Measurements from ENCODE around the gene CLIP2.
"Not testable (repeated sequence)": the region's sequence is repeated elsewhere in the genome, so short reads cannot be mapped to it uniquely, and the experiment has no call there.

Gene CLIP2

GRCh38 chr7:74325210-74325565 is 36.0 kb downstream of the CLIP2 start:
- no peak overlapping the region for H3K4me3 Mint-ChIP-seq
- H3K36me3 Mint-ChIP-seq (ENCODE audit: low read depth): no peaks in the 10 kb centered on the region
- H3K27me3 Mint-ChIP-seq: no peaks in the 10 kb centered on the region
- H3K4me1 Mint-ChIP-seq (ENCODE audit: low read depth): peaks cover 10% of the 10 kb centered on the region
- no peak overlapping the region for H3K27ac Mint-ChIP-seq
- no peaks in the 10 kb centered on the region for H3K9me3 Mint-ChIP-seq

- Mint-ChIP-seq H3K27me3 (no peaks in the 10 kb centered on the region), H3K36me3 (ENCODE audit: low read depth) (no peaks in the 10 kb centered on the region), H3K4me3 (no peak overlapping the region), H3K9me3 (no peaks in the 10 kb centered on the region), H3K4me1 (ENCODE audit: low read depth) (no peaks in the 10 kb centered on the region), H3K27ac (no peak overlapping the region)
These were observed 40.0 kb downstream of the CLIP2 start for GRCh38 chr7:74329225-74329624.

- Mint-ChIP-seq H3K9me3 (no peaks in the 10 kb centered on the region), H3K4me3 (no peak overlapping the region), H3K27ac (no peak overlapping the region), H3K4me1 (ENCODE audit: low read depth) (no peaks in the 10 kb centered on the region), H3K27me3 (no peaks in the 10 kb centered on the region), H3K36me3 (ENCODE audit: low read depth) (no peaks in the 10 kb centered on the region)
These were observed 43.4 kb downstream of the CLIP2 start for GRCh38 chr7:74332373-74333176.

DNA sequence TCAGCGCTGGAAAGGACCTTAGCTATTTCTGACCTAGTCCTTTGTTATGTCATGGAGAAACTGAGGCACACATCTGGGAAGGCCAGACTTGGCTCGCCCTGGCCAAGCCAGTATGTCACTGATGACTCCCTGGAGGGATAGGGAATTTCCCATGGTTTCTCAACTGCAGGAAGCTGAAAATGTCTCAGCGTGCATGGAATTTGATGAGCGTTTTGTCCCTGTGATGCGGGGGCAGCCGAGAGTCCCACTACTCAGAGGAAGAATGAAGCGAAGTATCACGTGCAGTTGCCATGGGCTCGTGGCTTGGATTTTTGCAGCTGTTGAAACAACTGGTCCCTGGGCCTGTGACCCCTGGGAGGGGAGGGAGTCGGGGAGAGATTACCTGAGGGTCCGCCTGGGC is 44.8 kb downstream of the CLIP2 start:
- no peak overlapping the region for H3K4me3 Mint-ChIP-seq
- no peak overlapping the region for H3K27ac Mint-ChIP-seq
- peaks cover 4% of the 10 kb centered on the region for H3K4me1 Mint-ChIP-seq (ENCODE audit: low read depth)
- no peaks in the 10 kb centered on the region for H3K9me3 Mint-ChIP-seq
- H3K36me3 Mint-ChIP-seq (ENCODE audit: low read depth): no peaks in the 10 kb centered on the region
- no peaks in the 10 kb centered on the region for H3K27me3 Mint-ChIP-seq

- Mint-ChIP-seq H3K27ac (no peak overlapping the region), H3K36me3 (ENCODE audit: low read depth) (no peaks in the 10 kb centered on the region), H3K4me1 (ENCODE audit: low read depth) (peaks cover 4% of the 10 kb centered on the region), H3K4me3 (no peak overlapping the region), H3K9me3 (no peaks in the 10 kb centered on the region), H3K27me3 (no peaks in the 10 kb centered on the region)
These were observed 48.7 kb downstream of the CLIP2 start for GRCh38 chr7:74337926-74338325.

GRCh38 chr7:74338366-74339108 is 49.3 kb downstream of the CLIP2 start:
- Mint-ChIP-seq H3K4me1 (ENCODE audit: low read depth) (peaks cover 4% of the 10 kb centered on the region), H3K27ac (no peak overlapping the region), H3K4me3 (no peak overlapping the region), H3K9me3 (no peaks in the 10 kb centered on the region), H3K27me3 (no peaks in the 10 kb centered on the region), H3K36me3 (ENCODE audit: low read depth) (no peaks in the 10 kb centered on the region)

GRCh38 chr7:74339648-74340047 is 50.4 kb downstream of the CLIP2 start:
- H3K9me3 Mint-ChIP-seq; H3K27me3 Mint-ChIP-seq; H3K4me1 Mint-ChIP-seq (ENCODE audit: low read depth); H3K4me3 Mint-ChIP-seq; H3K27ac Mint-ChIP-seq; H3K36me3 Mint-ChIP-seq (ENCODE audit: low read depth): not testable (repeated sequence)

GRCh38 chr7:74343281-74344131 is 54.3 kb downstream of the CLIP2 start:
- no peaks in the 10 kb centered on the region for H3K27me3 Mint-ChIP-seq
- H3K27ac Mint-ChIP-seq: no peak overlapping the region

DNA sequence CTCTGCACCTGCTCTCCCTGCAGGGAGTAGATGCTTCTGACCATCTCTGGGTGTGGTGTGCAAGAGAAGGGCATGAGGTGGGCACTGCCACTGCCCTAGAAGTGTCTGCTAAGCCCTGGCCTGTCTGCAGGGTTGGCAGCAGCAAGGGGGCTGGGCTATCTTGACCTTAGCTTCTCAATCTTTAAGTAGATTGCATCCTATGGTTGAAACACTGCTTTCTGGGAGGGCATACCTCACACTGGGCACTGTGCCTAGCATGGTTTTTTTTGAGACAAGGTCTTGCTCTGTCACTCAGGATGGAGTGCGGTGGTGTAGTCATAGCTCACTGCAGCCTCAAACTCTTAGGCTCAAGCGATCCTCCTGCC is 54.9 kb downstream of the CLIP2 start:
- Mint-ChIP-seq H3K27me3 (no peaks in the 10 kb centered on the region), H3K27ac (no peak overlapping the region), H3K4me3 (no peak overlapping the region), H3K4me1 (ENCODE audit: low read depth) (no peaks in the 10 kb centered on the region), H3K9me3 (no peaks in the 10 kb centered on the region), H3K36me3 (ENCODE audit: low read depth) (no peaks in the 10 kb centered on the region)

More at GRCh38 chr7:74343281-74344131, 54.3 kb downstream of the CLIP2 start:
- Mint-ChIP-seq H3K36me3 (ENCODE audit: low read depth) (no peaks in the 10 kb centered on the region), H3K9me3 (no peaks in the 10 kb centered on the region), H3K4me3 (no peak overlapping the region), H3K4me1 (ENCODE audit: low read depth) (no peaks in the 10 kb centered on the region)

DNA sequence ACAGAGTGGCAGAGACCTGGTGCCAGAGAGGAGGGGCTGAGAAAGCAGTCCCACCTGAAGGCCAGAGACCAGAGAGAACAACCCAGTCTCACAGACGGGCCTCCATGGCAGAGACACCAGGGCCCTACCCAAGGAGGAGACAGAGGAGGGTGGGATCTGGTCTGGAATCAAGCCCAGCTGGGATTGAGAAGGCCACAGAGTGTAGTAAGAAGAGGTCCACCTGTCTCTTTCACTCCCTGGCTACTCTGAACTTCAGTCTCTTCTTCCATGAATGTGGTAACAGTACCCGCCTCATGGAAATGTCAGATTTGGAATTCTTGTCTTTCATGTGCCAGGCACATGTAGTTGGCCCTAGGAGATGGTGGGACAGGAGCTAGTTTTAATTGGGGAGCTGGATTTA is 55.6 kb downstream of the CLIP2 start:
- Mint-ChIP-seq H3K27ac (no peak overlapping the region), H3K4me3 (no peak overlapping the region), H3K27me3 (no peaks in the 10 kb centered on the region), H3K9me3 (no peaks in the 10 kb centered on the region), H3K4me1 (ENCODE audit: low read depth) (no peaks in the 10 kb centered on the region), H3K36me3 (ENCODE audit: low read depth) (no peaks in the 10 kb centered on the region)

DNA sequence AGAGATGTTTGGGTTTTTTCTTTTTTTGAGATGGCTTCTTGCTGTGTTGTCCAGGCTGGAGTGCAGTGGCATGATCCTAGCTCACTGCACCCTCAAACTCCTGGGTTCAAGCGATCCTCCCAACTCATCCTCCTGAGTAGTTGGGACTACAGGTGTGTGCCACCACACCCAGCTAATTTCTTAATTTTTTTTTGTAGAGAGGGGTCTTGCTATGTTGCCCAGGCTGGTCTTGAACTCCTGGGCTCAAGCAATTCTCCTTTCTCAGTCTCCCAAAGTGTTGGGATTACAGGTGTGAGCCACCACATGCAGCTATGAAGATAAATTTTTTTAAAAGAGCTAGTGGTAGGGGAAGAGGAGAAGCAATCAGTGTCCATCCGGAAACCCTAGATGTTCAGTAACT is 56.8 kb downstream of the CLIP2 start:
- H3K9me3 Mint-ChIP-seq: no peaks in the 10 kb centered on the region
- H3K36me3 Mint-ChIP-seq (ENCODE audit: low read depth): no peaks in the 10 kb centered on the region
- H3K27me3 Mint-ChIP-seq: no peaks in the 10 kb centered on the region
- H3K27ac Mint-ChIP-seq: no peak overlapping the region
- H3K4me1 Mint-ChIP-seq (ENCODE audit: low read depth): no peaks in the 10 kb centered on the region
- H3K4me3 Mint-ChIP-seq: no peak overlapping the region

DNA sequence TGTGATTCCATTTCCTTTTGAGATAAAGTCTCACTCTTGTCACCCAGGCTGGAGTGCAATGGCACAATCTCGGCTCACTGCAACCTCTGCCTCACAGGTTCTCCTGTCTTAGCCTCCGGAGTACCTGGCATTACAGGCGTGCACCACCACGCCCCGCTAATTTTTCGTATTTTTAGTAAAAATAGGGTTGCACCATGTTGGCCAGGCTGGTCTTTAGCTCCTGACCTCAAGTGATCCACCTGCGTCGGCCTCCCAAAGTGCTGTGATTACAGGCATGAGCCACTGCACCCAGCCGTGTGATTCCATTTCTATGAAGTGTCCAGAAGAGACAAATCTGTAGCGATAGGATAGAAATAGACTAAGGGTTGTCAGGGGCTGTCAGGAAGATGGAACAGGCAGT is 60.4 kb downstream of the CLIP2 start:
- Mint-ChIP-seq H3K9me3 (no peaks in the 10 kb centered on the region), H3K4me1 (ENCODE audit: low read depth) (no peaks in the 10 kb centered on the region), H3K36me3 (ENCODE audit: low read depth) (no peaks in the 10 kb centered on the region), H3K27me3 (no peaks in the 10 kb centered on the region), H3K4me3 (no peak overlapping the region), H3K27ac (no peak overlapping the region)

GRCh38 chr7:74350751-74351150 is 61.5 kb downstream of the CLIP2 start:
- H3K4me3 Mint-ChIP-seq: no peak overlapping the region
- no peak overlapping the region for H3K27ac Mint-ChIP-seq
- H3K9me3 Mint-ChIP-seq: no peaks in the 10 kb centered on the region
- H3K36me3 Mint-ChIP-seq (ENCODE audit: low read depth): no peaks in the 10 kb centered on the region
- H3K4me1 Mint-ChIP-seq (ENCODE audit: low read depth): no peaks in the 10 kb centered on the region
- no peaks in the 10 kb centered on the region for H3K27me3 Mint-ChIP-seq

DNA sequence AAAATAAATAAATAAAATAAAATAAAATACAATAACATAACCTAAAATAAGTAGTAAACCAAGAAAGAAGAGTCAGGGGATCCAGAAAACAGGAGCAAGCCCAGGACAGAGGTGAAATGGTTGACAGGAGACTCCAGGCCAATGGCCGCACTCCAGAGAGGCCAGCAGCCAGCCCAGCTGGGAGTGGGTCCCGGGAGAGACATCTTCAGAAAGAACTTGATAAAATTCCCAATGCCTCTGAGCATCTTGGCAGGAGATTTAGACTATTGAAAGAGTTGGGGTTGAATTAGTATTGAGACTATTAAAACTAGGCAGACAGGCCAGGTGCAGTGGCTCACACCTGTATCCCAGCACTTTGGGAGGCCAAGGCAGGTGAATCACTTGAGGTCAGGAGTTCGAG is 62.6 kb downstream of the CLIP2 start:
- Mint-ChIP-seq H3K27ac (no peak overlapping the region), H3K27me3 (no peaks in the 10 kb centered on the region), H3K36me3 (ENCODE audit: low read depth) (no peaks in the 10 kb centered on the region), H3K9me3 (no peaks in the 10 kb centered on the region), H3K4me3 (no peak overlapping the region), H3K4me1 (ENCODE audit: low read depth) (no peaks in the 10 kb centered on the region)

DNA sequence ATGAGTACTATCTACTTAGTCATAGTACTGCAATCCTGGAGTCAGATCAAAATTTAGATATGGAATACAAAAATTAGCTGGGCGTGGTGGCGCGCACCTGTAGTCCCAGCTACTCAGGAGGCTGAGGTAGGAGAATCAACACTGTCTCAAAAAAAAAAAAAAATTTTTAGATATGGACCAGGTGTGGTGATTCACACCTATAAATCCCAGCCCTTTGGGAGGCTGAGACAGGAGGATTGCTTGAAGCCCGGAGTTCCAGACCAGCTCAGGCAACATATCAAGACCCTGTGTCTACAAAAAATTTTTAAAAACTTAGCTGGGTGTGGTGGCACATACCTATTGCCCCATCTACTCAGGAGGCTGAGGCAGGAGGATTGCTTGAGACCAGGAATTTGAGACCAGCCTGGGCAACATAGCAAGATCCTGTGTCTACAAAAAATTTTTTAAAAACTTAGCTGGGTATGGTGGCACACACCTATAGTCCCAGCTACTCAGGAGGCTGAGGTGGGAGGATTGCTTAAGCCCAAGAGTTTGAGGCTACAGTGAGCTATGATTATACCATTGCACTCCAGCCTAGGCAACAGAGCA is 63.4 kb downstream of the CLIP2 start:
- H3K27ac Mint-ChIP-seq; H3K4me1 Mint-ChIP-seq (ENCODE audit: low read depth); H3K9me3 Mint-ChIP-seq; H3K4me3 Mint-ChIP-seq; H3K27me3 Mint-ChIP-seq; H3K36me3 Mint-ChIP-seq (ENCODE audit: low read depth): not testable (repeated sequence)

Data from stimulated activated naive CD8-positive, alpha-beta T cell treated with anti-CD3 and anti-CD28 coated beads, Interleukin-15, Interleukin-2, amounts not matched to agents 100 ng/mL and 50 ng/mL, for 24 hours (primary cell).